ENCODE measurements around the gene PCMTD2.
"Not testable (repeated sequence)": the region's sequence is repeated elsewhere in the genome, so short reads cannot be mapped to it uniquely, and the experiment has no call there.

PCMTD2 gene

DNA sequence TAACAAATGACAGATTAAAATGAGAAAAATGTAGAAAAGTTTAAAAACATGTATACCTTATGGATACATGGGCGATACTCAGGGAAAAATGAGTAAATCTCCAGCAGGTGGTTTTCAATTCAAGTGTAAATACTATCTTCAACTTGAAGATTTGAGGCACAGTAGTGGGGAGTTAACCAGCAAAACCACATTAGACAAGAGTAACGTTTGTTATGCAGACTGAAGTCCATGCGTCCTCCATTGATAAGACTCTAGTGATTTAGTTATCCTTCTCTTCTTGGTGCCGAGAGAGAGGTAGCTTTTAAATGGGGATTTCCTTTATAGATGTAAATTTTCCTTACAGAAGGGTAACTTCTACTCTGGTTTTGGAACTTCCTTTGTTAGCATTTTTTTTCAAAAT, 28.1 kb downstream of the PCMTD2 start:
- no peak for DNase-seq
- TF ChIP-seq, protein P1, sequence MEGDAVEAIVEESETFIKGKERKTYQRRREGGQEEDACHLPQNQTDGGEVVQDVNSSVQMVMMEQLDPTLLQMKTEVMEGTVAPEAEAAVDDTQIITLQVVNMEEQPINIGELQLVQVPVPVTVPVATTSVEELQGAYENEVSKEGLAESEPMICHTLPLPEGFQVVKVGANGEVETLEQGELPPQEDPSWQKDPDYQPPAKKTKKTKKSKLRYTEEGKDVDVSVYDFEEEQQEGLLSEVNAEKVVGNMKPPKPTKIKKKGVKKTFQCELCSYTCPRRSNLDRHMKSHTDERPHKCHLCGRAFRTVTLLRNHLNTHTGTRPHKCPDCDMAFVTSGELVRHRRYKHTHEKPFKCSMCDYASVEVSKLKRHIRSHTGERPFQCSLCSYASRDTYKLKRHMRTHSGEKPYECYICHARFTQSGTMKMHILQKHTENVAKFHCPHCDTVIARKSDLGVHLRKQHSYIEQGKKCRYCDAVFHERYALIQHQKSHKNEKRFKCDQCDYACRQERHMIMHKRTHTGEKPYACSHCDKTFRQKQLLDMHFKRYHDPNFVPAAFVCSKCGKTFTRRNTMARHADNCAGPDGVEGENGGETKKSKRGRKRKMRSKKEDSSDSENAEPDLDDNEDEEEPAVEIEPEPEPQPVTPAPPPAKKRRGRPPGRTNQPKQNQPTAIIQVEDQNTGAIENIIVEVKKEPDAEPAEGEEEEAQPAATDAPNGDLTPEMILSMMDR (IDR thresholded peaks at IDR 0.05), result no peak
- Mint-ChIP-seq H3K4me3 (no peak overlapping the region), H3K4me1 (no peaks in the 10 kb centered on the region), H3K27ac (no peak overlapping the region), H3K27me3 (ENCODE audit: low read depth, poor library complexity) (peaks cover 11% of the 10 kb centered on the region), H3K36me3 (ENCODE audit: low read depth) (peaks cover 5% of the 10 kb centered on the region), H3K9me3 (peaks cover 18% of the 10 kb centered on the region)

DNA sequence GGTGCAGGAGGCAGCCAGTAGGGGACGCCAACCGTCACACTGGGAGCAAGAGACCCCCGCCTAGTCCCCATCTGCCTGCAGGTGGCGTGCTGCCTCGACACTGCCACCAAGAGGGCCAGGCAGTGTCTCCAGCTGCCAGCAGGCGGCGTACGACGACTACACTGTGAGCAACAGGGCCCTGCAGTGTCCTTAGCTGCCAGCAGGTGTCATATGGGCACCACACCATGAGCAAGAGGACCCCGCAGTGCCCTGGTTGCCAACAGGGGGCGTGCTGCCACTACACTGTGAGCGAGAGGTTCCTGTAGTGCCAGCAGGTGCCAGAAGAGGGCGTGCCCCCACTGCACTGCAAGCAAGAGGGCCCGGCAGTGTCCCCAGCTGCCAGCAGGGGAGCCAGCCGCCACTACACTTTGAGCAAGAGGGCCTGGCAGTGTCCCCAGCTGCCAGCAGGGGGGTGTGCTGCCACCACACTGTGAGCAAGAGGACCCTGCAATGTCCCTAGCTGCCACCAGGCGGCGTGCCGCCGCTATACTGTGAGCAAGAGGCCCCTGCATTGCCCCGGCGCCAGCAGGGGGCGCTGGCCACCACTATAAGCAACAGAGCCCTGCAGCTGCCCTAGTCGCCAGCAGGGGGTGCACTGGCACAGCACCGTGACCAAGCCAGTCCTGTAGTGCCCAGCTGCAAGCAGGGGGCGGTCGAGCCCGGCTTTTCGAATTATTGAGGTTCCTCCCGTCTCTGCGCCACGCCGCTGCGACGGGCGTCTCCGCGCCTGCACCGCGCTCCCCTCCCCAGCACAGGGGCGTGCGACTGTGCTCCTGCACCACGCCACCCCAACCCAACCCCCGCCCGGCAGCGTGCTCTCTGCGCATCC, 30.3 kb downstream of the PCMTD2 start:
- H3K36me3 Mint-ChIP-seq (ENCODE audit: low read depth); H3K4me1 Mint-ChIP-seq; H3K4me3 Mint-ChIP-seq; H3K27ac Mint-ChIP-seq: not testable (repeated sequence)
- peak; percentile 46 for DNase-seq
- Mint-ChIP-seq H3K27me3 (ENCODE audit: low read depth, poor library complexity) (peaks cover 11% of the 10 kb centered on the region), H3K9me3 (peaks cover 18% of the 10 kb centered on the region)
- TF ChIP-seq, protein P1 (IDR thresholded peaks at IDR 0.05), result peak; percentile 63

- not testable (repeated sequence) for H3K4me3 Mint-ChIP-seq; H3K36me3 Mint-ChIP-seq (ENCODE audit: low read depth); DNase-seq; H3K27me3 Mint-ChIP-seq (ENCODE audit: low read depth, poor library complexity); H3K4me1 Mint-ChIP-seq; H3K27ac Mint-ChIP-seq
- H3K9me3 Mint-ChIP-seq, result peaks cover 18% of the 10 kb centered on the region
Observed at GRCh38 chr20:64286447-64287263, 31.1 kb downstream of the PCMTD2 start.

GRCh38 chr20:64287264-64287590, 31.7 kb downstream of the PCMTD2 start:
- not testable (repeated sequence) for H3K27me3 Mint-ChIP-seq (ENCODE audit: low read depth, poor library complexity); H3K4me3 Mint-ChIP-seq; H3K27ac Mint-ChIP-seq; DNase-seq; H3K36me3 Mint-ChIP-seq (ENCODE audit: low read depth); H3K4me1 Mint-ChIP-seq
- peaks cover 18% of the 10 kb centered on the region for H3K9me3 Mint-ChIP-seq

- not testable (repeated sequence) for H3K27me3 Mint-ChIP-seq (ENCODE audit: low read depth, poor library complexity); H3K4me3 Mint-ChIP-seq; DNase-seq; H3K9me3 Mint-ChIP-seq; H3K36me3 Mint-ChIP-seq (ENCODE audit: low read depth); H3K27ac Mint-ChIP-seq; H3K4me1 Mint-ChIP-seq
Observed at GRCh38 chr20:64292167-64292566, 36.6 kb downstream of the PCMTD2 start.

DNA sequence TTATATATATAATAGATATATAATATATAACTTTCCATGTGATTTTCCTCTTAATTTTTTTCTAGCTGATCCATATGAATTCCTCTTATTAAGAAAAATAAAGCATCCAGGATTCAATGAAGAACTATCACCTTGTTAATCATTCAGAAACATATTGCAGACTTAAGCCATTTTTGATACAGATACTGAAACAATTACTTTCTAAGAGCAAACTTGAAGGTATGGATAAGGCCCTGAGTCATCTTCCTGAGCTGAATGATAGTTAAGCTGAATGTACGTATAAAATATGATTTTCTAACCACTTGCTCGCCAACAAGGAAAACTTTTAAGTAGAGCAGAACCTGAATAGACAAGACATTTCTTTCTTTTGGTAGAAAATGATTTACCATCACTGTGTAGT, 47.5 kb downstream of the PCMTD2 start:
- not testable (repeated sequence) for H3K4me3 Mint-ChIP-seq; H3K27me3 Mint-ChIP-seq (ENCODE audit: low read depth, poor library complexity); H3K36me3 Mint-ChIP-seq (ENCODE audit: low read depth); H3K27ac Mint-ChIP-seq; H3K4me1 Mint-ChIP-seq; DNase-seq; H3K9me3 Mint-ChIP-seq

DNA sequence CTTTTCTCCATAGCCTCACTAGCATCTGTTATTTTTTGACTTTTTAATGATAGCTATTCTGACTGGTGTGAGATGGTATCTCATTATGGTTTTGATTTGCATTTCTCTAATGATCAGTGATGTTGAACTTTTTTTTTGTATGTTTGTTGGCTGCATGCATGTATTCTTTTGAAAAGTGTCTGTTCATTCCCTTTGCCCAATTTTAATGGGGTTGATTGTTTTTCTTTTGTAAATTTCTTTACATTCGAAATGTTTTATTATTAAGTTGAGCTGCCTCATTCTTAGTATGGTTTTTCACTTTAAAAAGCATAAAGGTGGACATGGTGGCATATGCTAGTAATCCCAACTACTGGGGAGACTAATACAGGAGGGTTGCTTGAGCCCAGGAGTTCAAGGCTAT, 58.2 kb downstream of the PCMTD2 start:
- H3K27ac Mint-ChIP-seq; H3K4me3 Mint-ChIP-seq; H3K9me3 Mint-ChIP-seq; DNase-seq; H3K36me3 Mint-ChIP-seq (ENCODE audit: low read depth); H3K4me1 Mint-ChIP-seq: not testable (repeated sequence)
- peaks cover 50% of the 10 kb centered on the region for H3K27me3 Mint-ChIP-seq (ENCODE audit: low read depth, poor library complexity)

DNA sequence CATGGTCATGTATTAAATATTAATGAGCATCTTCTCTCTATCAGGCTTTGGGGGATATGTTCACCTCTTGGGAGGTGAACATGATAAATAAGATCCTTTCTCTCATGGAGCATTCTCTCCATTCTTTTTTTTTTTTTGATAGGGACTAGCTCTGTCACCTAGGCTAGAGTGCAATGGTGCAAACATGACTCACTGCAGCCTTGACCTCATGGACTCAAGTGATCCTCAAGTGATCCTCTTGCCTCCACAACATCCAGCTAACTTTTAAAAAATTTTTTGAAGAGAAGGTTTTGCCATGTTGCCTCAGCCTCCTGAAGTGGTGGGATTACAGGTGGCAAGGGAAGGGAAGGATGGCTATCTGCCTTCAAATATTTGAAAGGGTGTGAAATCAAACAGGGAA, 59.8 kb downstream of the PCMTD2 start:
- not testable (repeated sequence) for DNase-seq; H3K4me3 Mint-ChIP-seq; H3K9me3 Mint-ChIP-seq; H3K27ac Mint-ChIP-seq; H3K36me3 Mint-ChIP-seq (ENCODE audit: low read depth); H3K4me1 Mint-ChIP-seq
- H3K27me3 Mint-ChIP-seq (ENCODE audit: low read depth, poor library complexity), result peaks cover 55% of the 10 kb centered on the region

DNA sequence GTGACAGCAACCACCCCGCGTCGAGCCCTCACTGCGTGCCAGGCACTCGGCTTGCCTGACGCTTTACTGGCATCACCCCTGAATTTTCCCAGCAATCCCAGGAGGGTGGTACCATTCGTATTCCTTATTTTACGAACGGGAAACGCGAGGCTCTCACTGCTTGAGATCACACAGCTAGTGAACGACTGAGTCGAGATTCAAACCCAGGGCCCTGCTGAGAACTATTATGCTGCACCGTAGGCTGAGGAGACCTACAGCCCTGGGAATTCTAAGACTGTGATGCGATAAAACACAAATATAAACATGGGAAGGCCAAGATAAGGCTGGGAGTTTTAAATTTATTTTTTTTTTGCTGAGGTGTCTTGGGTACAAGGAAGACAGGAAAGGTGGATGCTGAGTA, 60.3 kb downstream of the PCMTD2 start:
- not testable (repeated sequence) for H3K9me3 Mint-ChIP-seq; H3K36me3 Mint-ChIP-seq (ENCODE audit: low read depth); H3K27ac Mint-ChIP-seq; DNase-seq; H3K4me1 Mint-ChIP-seq
- H3K4me3 Mint-ChIP-seq, result peak overlapping the region; percentile 76
- H3K27me3 Mint-ChIP-seq (ENCODE audit: low read depth, poor library complexity), result peaks cover 58% of the 10 kb centered on the region

GRCh38 chr20:64316415-64317083, 61.0 kb downstream of the PCMTD2 start:
- H3K9me3 Mint-ChIP-seq; H3K36me3 Mint-ChIP-seq (ENCODE audit: low read depth); H3K27ac Mint-ChIP-seq; H3K4me3 Mint-ChIP-seq; H3K4me1 Mint-ChIP-seq: not testable (repeated sequence)
- peak; percentile 61 for DNase-seq
- peaks cover 61% of the 10 kb centered on the region for H3K27me3 Mint-ChIP-seq (ENCODE audit: low read depth, poor library complexity)

DNA sequence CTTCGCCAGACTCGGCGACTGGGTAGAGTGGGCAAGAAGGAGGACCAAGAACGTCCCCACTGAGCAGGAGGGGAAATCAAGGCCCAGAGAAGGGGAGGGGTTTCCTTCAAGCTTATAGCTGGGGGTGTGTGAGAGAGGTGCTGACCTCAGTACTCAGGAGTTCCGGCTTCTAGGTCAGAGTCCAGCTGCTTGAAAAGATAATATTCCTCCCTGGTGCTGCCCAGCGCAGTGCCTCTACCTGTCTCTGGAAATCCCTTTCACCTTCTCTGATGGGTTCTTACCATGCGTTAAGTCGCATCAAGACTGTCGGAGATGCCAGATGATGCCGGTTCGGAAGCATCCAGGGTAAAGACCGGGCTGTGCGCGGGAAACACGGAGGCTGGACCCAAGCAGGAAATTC, 61.8 kb downstream of the PCMTD2 start:
- not testable (repeated sequence) for H3K27ac Mint-ChIP-seq; H3K4me1 Mint-ChIP-seq; H3K36me3 Mint-ChIP-seq (ENCODE audit: low read depth); DNase-seq; H3K9me3 Mint-ChIP-seq
- H3K4me3 Mint-ChIP-seq, result peak overlapping the region; percentile 18
- peaks cover 66% of the 10 kb centered on the region for H3K27me3 Mint-ChIP-seq (ENCODE audit: low read depth, poor library complexity)

- not testable (repeated sequence) for H3K4me1 Mint-ChIP-seq; H3K9me3 Mint-ChIP-seq; H3K36me3 Mint-ChIP-seq (ENCODE audit: low read depth); H3K27ac Mint-ChIP-seq; DNase-seq
- Mint-ChIP-seq H3K4me3 (peak overlapping the region; percentile 63), H3K27me3 (ENCODE audit: low read depth, poor library complexity) (peaks cover 69% of the 10 kb centered on the region)
Observed at GRCh38 chr20:64318056-64318455, 62.5 kb downstream of the PCMTD2 start.
